ENCODE data around the gene CHTF18. TPM values are rescaled to one million over a fixed set of nuclear protein-coding genes. Genes with fewer than 3 reads are reported as not detected.

CHTF18 gene
- total RNA-seq, 1 experiment from 2014 or later, result 30.9 TPM

DNA sequence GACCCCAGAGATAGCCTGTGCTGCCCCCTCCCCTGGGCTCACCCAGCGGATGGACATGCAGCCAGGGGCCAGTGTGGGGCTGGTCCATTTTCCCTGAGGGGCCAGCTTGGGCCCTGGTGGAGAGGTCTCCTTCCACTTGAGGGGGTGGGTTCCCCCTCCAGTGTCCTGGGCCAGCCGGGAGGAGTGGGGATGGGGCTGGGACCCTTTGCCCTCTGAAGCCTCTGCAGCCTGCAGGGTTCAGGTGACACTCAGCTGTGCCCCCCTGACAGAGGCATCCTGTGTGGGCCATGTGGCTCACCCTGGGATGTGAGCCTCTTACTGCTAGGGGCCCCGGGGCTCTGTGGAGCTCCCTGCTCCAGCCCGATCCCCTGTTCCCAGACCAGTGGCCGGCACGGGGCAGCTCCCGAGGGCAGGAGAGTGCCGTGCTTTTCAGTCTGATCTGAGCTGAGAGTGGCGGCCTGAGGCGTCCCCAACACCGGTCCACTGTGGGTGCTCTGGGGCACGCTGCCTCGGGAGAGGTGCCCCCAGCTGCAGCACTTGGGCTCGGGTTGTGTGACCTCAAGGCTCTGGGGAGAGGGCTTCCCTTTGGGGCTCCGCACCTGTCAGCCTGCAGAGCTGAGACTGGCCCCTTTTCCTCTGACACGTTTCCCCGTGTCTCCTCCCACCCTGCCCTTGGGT, 12.6 kb downstream of the CHTF18 start:
- Mint-ChIP-seq H3K4me3 (ENCODE audit: unreplicated experiment) (no peak overlapping the region), H3K27ac (ENCODE audit: low read depth, unreplicated experiment) (no peak overlapping the region), H3K4me1 (ENCODE audit: insufficient read depth, unreplicated experiment) (peaks cover under 1% of the 10 kb centered on the region), H3K9me3 (ENCODE audit: unreplicated experiment) (no peaks in the 10 kb centered on the region), H3K27me3 (ENCODE audit: insufficient read depth, unreplicated experiment) (no peaks in the 10 kb centered on the region), H3K36me3 (ENCODE audit: insufficient read depth, unreplicated experiment) (peaks cover under 1% of the 10 kb centered on the region)
- CTCF ChIA-PET, result interaction anchor here (0.6 kb wide), 1 partner anchor 16 kb away, joined by 3 read pairs; no protein-coding TSS in a partner anchor
- no TSS peak for BruUV-seq (replicated peaks)
- TF ChIP-seq, protein P1, sequence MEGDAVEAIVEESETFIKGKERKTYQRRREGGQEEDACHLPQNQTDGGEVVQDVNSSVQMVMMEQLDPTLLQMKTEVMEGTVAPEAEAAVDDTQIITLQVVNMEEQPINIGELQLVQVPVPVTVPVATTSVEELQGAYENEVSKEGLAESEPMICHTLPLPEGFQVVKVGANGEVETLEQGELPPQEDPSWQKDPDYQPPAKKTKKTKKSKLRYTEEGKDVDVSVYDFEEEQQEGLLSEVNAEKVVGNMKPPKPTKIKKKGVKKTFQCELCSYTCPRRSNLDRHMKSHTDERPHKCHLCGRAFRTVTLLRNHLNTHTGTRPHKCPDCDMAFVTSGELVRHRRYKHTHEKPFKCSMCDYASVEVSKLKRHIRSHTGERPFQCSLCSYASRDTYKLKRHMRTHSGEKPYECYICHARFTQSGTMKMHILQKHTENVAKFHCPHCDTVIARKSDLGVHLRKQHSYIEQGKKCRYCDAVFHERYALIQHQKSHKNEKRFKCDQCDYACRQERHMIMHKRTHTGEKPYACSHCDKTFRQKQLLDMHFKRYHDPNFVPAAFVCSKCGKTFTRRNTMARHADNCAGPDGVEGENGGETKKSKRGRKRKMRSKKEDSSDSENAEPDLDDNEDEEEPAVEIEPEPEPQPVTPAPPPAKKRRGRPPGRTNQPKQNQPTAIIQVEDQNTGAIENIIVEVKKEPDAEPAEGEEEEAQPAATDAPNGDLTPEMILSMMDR (IDR thresholded peaks at IDR 0.05; ENCODE audit: unreplicated experiment), result no peak
- intact Hi-C loops (cut with micrococcal nuclease), result no loop called here
- no peak for DNase-seq (ENCODE audit: unreplicated experiment)
- POLR2A ChIA-PET, result interaction anchor here (1.0 kb wide), 1 partner anchor 18 kb away, joined by 3 read pairs; no protein-coding TSS in a partner anchor

DNA sequence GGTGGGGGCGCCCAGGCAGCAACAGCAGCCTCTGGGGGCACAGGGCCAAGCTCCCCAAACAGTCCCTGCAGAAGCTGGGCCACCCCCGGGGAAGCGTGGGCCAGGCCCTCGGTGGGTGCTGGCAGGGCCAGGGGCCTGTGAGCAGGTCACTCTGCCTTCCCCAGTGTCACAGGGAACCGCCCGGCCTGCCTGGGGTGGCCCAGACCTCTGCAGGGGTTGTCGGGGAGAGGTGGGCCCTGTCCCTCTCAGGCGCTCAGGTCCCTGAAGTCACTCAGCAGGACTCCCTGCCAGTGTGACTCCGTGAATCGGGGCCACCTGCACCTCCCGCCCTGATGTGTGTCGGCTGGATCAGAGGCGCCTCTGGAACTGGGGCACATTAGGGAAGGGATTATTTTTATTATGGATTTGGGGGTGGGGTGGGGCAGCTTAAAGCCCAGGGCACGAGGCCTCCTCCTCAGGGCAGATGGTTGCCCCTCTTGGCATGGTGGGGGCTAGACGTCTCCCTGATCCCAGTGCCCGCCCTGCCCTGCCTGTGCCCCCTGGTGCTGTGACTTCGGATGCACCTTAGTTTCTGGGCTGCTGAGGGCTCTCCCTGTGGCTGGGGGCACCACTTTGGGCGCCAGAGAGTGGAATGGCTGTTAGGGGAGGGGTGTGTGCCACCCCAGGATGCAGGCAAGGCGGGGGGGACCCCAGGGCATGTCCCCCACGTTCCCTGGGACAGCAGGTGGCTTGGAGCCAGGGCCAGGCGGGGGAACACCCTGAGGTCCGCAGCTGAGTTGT, 13.4 kb downstream of the CHTF18 start:
- BruUV-seq (replicated peaks), result no TSS peak
- Mint-ChIP-seq H3K4me1 (ENCODE audit: insufficient read depth, unreplicated experiment) (no peaks in the 10 kb centered on the region), H3K27me3 (ENCODE audit: insufficient read depth, unreplicated experiment) (no peaks in the 10 kb centered on the region), H3K4me3 (ENCODE audit: unreplicated experiment) (no peak overlapping the region), H3K36me3 (ENCODE audit: insufficient read depth, unreplicated experiment) (peaks cover 5% of the 10 kb centered on the region), H3K27ac (ENCODE audit: low read depth, unreplicated experiment) (no peak overlapping the region), H3K9me3 (ENCODE audit: unreplicated experiment) (no peaks in the 10 kb centered on the region)
- intact Hi-C loops (cut with micrococcal nuclease), result no loop called here
- CTCF ChIA-PET, result interaction anchor here (0.6 kb wide), 2 partner anchors 17 to 91 kb away, joined by 3 read pairs; no protein-coding TSS in a partner anchor
- TF ChIP-seq, protein P1 (IDR thresholded peaks at IDR 0.05; ENCODE audit: unreplicated experiment), result no peak
- DNase-seq (ENCODE audit: unreplicated experiment), result no peak
- POLR2A ChIA-PET, result interaction anchor here (1.0 kb wide), 1 partner anchor 19 kb away, joined by 3 read pairs; no protein-coding TSS in a partner anchor

DNA sequence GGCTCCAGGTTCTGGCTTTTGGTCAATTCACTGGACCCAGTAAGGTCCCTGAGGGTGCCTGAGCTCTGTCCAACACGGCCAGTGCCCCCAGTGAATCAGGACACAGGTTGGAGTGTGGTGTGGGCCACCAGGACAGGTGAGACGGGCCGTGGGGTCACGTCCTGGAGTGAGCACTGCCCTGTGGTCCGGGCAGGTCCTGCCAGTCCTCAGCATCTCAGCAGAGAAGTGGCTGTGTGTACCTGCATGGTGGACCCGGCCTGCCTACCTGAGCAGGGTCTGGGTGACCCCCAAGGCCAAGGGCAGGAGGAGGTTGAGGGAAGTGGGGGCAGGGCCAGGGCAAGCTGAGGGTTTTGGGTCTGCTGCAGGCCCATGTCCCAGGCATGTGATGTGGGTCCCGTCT, 14.0 kb downstream of the CHTF18 start:
- Mint-ChIP-seq H3K27me3 (ENCODE audit: insufficient read depth, unreplicated experiment) (no peaks in the 10 kb centered on the region), H3K27ac (ENCODE audit: low read depth, unreplicated experiment) (no peak overlapping the region), H3K4me3 (ENCODE audit: unreplicated experiment) (no peak overlapping the region), H3K4me1 (ENCODE audit: insufficient read depth, unreplicated experiment) (no peaks in the 10 kb centered on the region), H3K9me3 (ENCODE audit: unreplicated experiment) (no peaks in the 10 kb centered on the region), H3K36me3 (ENCODE audit: insufficient read depth, unreplicated experiment) (peaks cover 5% of the 10 kb centered on the region)
- ChIA-PET POLR2A (no interaction called here), CTCF (interaction anchor here (0.6 kb wide), 1 partner anchor 187 kb away, joined by 3 read pairs; no protein-coding TSS in a partner anchor)
- no TSS peak for BruUV-seq (replicated peaks)
- intact Hi-C loops (cut with micrococcal nuclease), result no loop called here
- TF ChIP-seq, protein P1 (IDR thresholded peaks at IDR 0.05; ENCODE audit: unreplicated experiment), result no peak
- no peak for DNase-seq (ENCODE audit: unreplicated experiment)
